ENCODE measurements around the gene KRTAP1-4. TPM values are rescaled to one million over a fixed set of nuclear protein-coding genes. Genes with fewer than 3 reads are reported as not detected.

KRTAP1-4 gene
- total and polyA plus RNA-seq, 8 donors = not detected

GRCh38 chr17:40993839-40994238 lies 36.2 kb downstream of the KRTAP1-4 start, which contains the start of gene KRTAP3-3:
TSS of gene KRTAP3-3 (minus strand) at chr17:40994164. CDS start at chr17:40994097, 67 bp downstream.
- no peak within 1 kb of the TSS for H3K4me3 ChIP-seq
- H3K9me3 ChIP-seq = no peaks in the 10 kb centered on the region
- TF ChIP-seq, protein P1, sequence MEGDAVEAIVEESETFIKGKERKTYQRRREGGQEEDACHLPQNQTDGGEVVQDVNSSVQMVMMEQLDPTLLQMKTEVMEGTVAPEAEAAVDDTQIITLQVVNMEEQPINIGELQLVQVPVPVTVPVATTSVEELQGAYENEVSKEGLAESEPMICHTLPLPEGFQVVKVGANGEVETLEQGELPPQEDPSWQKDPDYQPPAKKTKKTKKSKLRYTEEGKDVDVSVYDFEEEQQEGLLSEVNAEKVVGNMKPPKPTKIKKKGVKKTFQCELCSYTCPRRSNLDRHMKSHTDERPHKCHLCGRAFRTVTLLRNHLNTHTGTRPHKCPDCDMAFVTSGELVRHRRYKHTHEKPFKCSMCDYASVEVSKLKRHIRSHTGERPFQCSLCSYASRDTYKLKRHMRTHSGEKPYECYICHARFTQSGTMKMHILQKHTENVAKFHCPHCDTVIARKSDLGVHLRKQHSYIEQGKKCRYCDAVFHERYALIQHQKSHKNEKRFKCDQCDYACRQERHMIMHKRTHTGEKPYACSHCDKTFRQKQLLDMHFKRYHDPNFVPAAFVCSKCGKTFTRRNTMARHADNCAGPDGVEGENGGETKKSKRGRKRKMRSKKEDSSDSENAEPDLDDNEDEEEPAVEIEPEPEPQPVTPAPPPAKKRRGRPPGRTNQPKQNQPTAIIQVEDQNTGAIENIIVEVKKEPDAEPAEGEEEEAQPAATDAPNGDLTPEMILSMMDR (IDR thresholded peaks at IDR 0.05) = no peak
- H3K4me1 ChIP-seq = no peaks in the 10 kb centered on the region
- DNase-seq (no peak), ATAC-seq (no peak)
- H3K27ac ChIP-seq = no peak within 1 kb of the TSS
- H3K27me3 ChIP-seq = peaks cover 0 to 59% of the 10 kb centered on the region in 2 donors
- H3K36me3 ChIP-seq = no peaks in the 10 kb centered on the region
- intact Hi-C loops (cut with DNase I) = no loop called here

- no peak for DNase-seq
- H3K4me3 ChIP-seq = no peak overlapping the region
- H3K36me3 ChIP-seq = no peaks in the 10 kb centered on the region
- no peak overlapping the region for H3K27ac ChIP-seq
- TF ChIP-seq, protein P1 (IDR thresholded peaks at IDR 0.05) = no peak
- ATAC-seq = no peak
- H3K9me3 ChIP-seq = no peaks in the 10 kb centered on the region
- peaks cover 0 to 52% of the 10 kb centered on the region in 2 donors for H3K27me3 ChIP-seq
- H3K4me1 ChIP-seq = no peaks in the 10 kb centered on the region
- intact Hi-C loops (cut with DNase I) = no loop called here
Measured at GRCh38 chr17:40993084-40993483, 36.9 kb downstream of the KRTAP1-4 start.

DNA sequence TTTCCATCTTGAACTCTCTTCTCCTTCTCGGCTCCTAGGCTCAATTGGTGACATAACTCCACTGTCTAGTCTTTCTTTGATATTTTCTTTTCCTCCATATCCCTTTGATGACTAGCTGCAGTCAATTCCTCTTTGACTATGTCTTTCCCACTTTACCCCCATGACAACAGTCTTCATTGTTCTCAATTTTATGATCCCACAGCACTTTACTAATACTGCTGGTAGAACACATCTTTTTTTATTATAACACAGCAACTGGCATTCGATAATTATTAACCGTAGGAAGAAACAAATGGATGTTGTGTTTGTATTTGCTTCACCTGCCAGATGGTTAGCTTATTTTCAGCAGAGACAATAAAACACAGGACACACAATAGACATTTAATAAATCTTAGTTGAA lies 37.3 kb downstream of the KRTAP1-4 start:
- H3K27me3 ChIP-seq = peaks cover 0 to 51% of the 10 kb centered on the region in 2 donors
- DNase-seq (no peak), ATAC-seq (no peak)
- no peaks in the 10 kb centered on the region for H3K9me3 ChIP-seq
- TF ChIP-seq, protein P1 (IDR thresholded peaks at IDR 0.05) = no peak
- no peaks in the 10 kb centered on the region for H3K36me3 ChIP-seq
- H3K27ac ChIP-seq = no peak overlapping the region
- H3K4me1 ChIP-seq = no peaks in the 10 kb centered on the region
- intact Hi-C loops (cut with DNase I) = no loop called here
- H3K4me3 ChIP-seq = no peak overlapping the region

GRCh38 chr17:40986920-40987319 lies 43.1 kb downstream of the KRTAP1-4 start:
- peaks cover 0 to 18% of the 10 kb centered on the region in 2 donors for H3K27me3 ChIP-seq
- no peak for ATAC-seq
- DNase-seq = no peak
- TF ChIP-seq, protein P1 (IDR thresholded peaks at IDR 0.05) = no peak
- H3K27ac ChIP-seq = no peak overlapping the region
- no peaks in the 10 kb centered on the region for H3K4me1 ChIP-seq
- intact Hi-C loops (cut with DNase I) = no loop called here
- H3K9me3 ChIP-seq = no peaks in the 10 kb centered on the region
- H3K36me3 ChIP-seq = no peaks in the 10 kb centered on the region
- H3K4me3 ChIP-seq = no peak overlapping the region

DNA sequence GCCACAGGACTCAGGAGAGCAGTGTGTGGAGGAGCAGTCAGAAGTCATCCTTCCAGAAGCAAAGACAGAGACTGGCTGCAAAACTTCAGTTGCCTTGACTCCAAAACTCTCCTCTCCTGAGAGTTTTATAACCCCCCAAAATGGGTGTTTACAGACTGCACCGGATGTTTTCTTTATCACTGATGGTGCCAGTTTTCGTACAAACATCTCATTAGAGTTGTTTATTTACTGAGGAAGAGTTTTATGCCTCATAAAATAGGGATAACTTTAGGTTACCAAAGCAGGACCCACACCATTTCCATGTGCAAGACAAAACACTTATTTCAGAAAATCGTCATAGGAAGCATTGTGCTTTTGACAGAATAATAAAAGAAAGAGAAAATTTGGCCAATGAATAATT lies 45.8 kb downstream of the KRTAP1-4 start, which contains the start of gene KRT40:
Gene KRT40 (minus strand): TSS at position 101 of the 400 bp plus-strand sequence. CDS start 53 bp downstream, at position 48.
- TF ChIP-seq, protein P1 (IDR thresholded peaks at IDR 0.05) = no peak
- Histone ChIP-seq H3K4me3 (no peak within 1 kb of the TSS), H3K4me1 (no peaks in the 10 kb centered on the region), H3K27ac (no peak within 1 kb of the TSS), H3K36me3 (no peaks in the 10 kb centered on the region), H3K9me3 (no peaks in the 10 kb centered on the region), H3K27me3 (peaks cover 0 to 13% of the 10 kb centered on the region in 2 donors)
- DNase-seq (no peak), ATAC-seq (no peak)
- intact Hi-C loops (cut with DNase I) = no loop called here
